GM21360 (cell line): ENCODE data around the gene GPAM.
A peak's percentile ranks its signal among the peaks of the same experiment; 100 is the strongest.
"Not testable (repeated sequence)": the region's sequence is repeated elsewhere in the genome, so short reads cannot be mapped to it uniquely, and the experiment has no call there.

Source experiments
- ATAC-seq: cut with Tn5 transposase; IDR thresholded peaks from one replicate; pipeline ENCODE4 v1.9.1; 2021; ENCODE audit warnings: mild to moderate bottlenecking, moderate library complexity; ENCODE audit not compliant: unreplicated experiment

Gene GPAM, protein sequence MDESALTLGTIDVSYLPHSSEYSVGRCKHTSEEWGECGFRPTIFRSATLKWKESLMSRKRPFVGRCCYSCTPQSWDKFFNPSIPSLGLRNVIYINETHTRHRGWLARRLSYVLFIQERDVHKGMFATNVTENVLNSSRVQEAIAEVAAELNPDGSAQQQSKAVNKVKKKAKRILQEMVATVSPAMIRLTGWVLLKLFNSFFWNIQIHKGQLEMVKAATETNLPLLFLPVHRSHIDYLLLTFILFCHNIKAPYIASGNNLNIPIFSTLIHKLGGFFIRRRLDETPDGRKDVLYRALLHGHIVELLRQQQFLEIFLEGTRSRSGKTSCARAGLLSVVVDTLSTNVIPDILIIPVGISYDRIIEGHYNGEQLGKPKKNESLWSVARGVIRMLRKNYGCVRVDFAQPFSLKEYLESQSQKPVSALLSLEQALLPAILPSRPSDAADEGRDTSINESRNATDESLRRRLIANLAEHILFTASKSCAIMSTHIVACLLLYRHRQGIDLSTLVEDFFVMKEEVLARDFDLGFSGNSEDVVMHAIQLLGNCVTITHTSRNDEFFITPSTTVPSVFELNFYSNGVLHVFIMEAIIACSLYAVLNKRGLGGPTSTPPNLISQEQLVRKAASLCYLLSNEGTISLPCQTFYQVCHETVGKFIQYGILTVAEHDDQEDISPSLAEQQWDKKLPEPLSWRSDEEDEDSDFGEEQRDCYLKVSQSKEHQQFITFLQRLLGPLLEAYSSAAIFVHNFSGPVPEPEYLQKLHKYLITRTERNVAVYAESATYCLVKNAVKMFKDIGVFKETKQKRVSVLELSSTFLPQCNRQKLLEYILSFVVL

DNA sequence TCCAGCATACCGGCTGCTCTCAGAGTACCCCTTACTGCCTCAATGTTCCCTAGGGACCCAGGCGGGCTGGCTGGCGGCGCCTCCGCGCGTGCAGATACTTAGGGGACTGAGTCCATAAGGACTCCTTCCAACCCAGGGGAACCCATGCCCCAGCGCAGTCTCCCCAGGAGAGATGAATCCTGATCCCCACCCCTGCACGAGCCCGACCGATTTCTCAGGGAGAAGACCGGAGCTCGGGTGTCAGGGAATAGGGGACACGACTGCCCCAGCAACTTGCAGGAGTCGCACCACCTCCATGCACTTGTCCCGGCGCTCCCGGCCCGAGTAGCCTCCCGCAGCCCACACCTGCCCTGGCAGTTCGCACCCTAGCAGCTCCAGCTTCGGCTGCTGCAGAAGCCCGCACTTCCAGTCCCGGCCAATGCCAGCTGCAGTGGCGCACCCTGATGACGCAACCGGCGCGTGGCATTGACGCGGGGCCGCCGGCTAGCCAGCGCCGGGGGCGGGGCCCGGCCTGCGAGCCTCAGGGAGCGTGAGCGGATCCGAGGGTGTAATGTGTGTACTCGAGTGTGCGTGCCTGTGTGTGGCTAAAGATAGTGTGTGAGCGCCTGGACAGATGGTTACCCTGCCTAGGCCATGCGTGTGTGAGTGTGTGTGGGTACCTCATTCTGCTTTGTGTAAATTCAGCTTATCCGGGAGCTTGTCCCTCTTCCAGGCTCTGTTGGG lies at the start of gene GPAM:
GPAM (minus strand) TSS at position 437 of the 723 bp plus-strand sequence. CDS start 1,981 bp downstream, outside the sequence.
- peak; percentile 96 for ATAC-seq

DNA sequence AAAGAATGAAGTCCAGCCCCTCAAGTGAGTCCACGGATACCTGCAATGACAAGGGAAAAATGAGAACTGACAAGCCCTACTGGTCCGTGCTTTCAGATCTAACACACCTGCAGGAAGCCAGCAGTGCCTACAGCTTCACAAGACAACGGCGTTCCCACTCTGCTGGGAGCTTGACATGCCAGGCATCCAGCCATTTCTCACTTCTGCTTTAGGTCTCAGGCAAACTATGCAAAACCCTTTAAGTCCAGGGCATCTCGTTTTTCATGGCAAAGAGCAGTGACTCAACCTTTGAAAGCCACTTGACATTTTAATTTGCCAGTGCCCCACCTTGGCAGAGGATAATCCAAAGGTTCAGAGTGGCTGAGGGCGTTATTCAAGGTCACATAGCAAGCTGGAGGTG lies 49.1 kb upstream of the GPAM start:
- ATAC-seq: peak; percentile 46

- ATAC-seq: no peak
These were observed 48.2 kb upstream of the GPAM start for GRCh38 chr10:112231602-112232400.

DNA sequence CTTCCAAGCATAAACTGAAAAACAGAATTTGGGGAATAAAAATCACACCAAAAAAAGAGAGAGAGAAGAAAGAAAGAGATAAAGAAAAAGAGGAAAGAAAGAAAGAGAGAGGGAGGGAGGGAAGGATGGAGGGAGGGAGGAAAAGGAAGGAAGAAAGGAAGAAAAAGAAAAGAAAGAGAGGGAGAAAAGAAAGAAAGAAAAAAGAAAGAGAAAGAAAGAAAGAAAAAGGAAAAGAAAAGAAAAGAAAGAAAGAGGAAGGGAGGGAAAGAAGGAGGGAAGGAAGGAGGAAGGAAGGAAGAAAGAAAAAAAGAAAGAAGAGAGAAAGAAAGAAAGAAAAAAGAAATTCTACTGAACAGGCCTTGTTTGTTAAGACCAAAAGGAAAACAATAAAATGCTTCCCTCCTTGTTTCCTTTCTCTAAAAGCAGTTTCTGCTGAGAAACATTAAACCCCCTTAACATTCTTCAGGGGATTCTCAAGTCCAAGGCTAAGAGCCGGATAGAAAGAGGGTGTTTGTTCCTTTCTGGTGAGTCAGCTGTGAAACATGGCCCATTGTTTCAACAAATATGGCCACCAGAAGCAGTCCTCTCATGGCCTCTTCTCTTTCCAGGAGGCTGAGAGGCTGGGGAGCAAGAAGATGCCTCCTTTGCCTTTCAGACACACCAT lies 46.9 kb upstream of the GPAM start:
- no peak for ATAC-seq

DNA sequence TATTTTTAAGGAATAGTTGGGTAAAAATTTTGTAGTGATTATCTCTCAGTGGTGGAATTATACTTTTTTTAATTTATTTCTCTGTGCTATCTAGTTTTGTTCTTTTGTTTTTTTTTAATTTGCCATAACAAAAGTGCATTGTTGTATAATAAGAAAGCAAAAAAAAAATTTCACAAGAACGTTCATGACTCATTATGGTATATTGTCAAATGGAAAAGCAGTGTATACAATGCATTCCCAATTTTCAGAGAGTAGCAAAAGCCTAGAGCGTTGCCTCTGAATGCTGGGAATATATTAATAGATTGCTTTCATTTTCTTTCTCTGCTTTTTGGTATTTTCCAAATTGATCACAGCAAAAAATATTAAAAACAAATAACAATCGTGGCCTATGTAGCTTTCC lies 46.3 kb upstream of the GPAM start:
- ATAC-seq: no peak

- ATAC-seq: no peak
These were observed 45.5 kb upstream of the GPAM start for GRCh38 chr10:112229096-112229495.

DNA sequence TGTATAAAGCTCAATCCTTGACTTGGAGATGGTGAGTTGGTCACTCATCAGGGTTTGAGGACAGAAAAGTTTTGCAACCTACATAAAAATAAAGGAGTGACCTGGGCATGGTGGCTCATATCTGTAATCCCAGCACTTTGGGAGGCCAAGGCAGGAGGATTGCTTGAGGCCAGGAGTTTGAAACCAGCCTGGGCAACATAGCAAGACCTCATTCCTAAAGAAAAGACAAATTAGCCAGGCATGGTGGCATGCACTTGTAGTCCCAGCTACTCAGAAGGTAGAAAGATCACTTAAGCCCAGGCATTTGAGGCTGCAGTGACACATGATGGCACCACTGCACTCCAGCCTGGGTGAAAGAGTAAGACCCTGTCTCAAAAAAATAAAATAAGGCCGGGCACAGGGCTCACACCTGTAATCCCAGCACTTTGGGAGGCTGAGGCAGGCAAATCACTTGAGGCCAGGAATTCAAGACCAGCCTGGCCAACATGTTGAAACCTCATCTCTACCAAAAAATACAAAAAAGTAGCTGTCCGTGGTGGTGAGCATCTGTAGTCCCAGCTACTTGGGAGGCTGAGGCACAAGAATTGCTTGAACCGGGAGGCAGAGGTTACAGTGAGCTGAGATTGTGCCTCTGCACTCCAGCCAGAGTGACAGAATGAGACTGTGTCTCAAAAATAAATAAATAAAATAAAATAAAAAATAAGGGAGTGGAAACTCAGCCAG lies 45.0 kb upstream of the GPAM start:
- ATAC-seq: not testable (repeated sequence)

- ATAC-seq: no peak
These were observed 43.9 kb upstream of the GPAM start for GRCh38 chr10:112227331-112227987.

DNA sequence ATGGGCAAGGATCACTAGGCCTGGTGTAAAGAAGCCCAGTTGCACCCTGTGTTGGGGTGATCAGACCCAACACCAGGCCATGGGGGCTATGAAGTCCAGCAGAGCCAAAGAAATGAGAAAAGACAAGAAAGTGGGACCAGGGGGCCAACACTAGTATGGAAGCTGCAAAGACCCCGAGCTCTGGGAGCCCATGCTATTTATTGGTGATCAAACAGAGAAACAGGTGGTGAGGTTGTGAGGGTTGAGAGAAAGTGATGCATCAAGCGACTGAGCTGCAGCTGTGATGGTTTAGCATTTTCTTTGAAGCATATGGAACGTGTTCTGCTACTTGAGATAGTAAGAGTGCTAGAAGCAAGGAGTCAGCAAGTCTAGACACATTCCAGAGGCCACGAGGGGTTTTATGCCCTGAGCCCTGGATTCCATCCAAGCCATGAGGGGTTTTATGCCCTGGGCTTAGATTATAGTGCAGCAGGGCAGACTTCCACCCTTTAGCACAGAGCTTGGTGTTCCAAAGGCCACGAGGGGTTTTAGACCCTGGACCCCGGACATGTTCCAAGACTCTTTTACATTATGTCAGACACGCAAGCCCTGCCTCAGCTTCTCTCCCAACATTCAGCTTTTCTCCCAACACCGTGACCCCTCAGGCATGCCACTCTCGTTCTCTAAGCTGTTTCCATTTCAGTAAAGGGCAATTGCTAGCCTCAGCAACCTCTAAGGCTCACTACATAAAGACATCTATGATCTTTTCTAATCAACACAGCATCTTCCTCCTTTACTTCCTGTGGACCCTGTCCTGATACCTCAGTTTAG lies 43.1 kb upstream of the GPAM start:
- ATAC-seq: no peak

GRCh38 chr10:112225771-112226438 lies 42.3 kb upstream of the GPAM start:
- no peak for ATAC-seq

GRCh38 chr10:112224933-112225529 lies 41.5 kb upstream of the GPAM start:
- no peak for ATAC-seq

GRCh38 chr10:112223725-112224124 lies 40.2 kb upstream of the GPAM start:
- no peak for ATAC-seq

DNA sequence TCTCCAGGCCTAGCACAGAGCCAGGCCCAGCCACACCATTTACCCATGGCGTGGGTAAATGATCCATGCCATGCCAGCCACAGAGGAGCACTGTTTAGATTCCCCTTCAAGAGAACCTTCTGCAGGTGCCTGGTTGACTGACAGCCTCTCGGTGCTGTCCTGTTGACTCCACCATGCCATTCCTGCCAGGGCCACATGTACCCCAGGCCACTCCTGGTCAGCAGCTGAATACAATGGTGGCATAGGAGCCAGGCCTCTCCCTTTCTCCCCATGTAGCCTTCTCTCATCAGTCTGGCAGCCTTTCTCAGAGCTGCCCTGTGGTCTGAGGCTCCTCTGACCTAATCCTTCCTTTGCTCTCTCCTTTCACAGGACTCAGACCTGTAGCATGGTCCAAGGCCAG lies 39.2 kb upstream of the GPAM start:
- ATAC-seq: no peak

DNA sequence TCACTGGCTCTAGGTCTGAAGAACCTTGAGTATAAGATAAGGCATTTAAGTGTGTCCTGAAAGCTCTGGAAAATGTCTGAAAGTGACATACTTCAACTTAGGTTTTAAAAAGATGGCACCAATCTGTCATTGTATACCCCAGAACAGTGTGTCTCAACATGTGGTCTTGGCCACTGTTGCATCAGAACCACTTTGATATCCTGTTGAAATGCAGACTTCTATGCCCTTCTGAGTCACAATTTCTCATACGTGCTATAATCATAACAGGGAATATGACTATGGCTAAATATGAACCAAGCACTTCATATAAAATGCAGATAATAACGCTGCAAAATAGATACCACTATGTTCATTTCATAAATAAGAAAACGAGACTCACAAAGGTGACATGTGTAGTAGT lies 38.0 kb upstream of the GPAM start:
- ATAC-seq: no peak

DNA sequence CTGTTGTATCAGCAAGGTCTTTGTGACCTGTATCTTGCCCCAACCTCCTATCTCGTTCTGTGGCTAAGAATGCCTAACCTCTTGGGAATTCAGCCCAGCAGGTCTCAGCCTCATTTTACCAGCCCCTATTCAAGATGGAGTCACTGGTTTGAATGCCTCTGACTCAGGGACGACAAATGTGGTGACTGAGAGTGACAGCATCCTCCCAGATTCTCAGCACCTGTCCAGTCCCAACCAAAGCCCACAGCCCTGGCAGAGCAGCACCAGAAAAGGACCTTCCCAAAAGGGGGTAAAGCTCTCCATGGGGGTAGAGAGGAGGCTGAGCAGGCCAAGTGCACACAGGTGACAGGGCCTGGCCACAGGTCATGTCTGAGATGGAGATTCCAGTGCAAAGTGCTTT lies 35.4 kb upstream of the GPAM start:
- ATAC-seq: no peak

DNA sequence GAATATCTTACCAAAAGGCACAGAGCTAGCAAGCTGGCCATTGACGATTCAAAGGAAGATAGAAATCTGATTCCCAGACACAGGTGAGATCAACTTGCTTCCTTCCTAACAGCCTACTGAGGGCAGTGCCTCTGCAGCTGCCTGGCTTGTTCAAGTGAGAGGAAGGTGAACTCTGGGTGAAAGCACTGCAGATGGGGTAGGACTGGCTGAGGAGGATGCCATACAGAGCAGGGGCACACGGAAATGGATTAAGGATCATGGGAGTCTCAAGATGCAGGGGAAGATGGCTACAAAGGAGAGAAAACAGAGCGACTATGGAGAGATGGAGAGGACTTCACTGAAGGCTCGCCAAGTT lies 34.4 kb upstream of the GPAM start:
- no peak for ATAC-seq

GRCh38 chr10:112217386-112218035 lies 33.9 kb upstream of the GPAM start:
- no peak for ATAC-seq
